HG03469 (cell line): ENCODE results near the gene GNB5.

ENCODE experiments used
- ATAC-seq: cut with Tn5 transposase; IDR thresholded peaks from one replicate; pipeline ENCODE4 v1.9.1; 2021; ENCODE audit warnings: mild to moderate bottlenecking, moderate library complexity, moderate number of reproducible peaks; ENCODE audit not compliant: unreplicated experiment

The GNB5 gene

DNA sequence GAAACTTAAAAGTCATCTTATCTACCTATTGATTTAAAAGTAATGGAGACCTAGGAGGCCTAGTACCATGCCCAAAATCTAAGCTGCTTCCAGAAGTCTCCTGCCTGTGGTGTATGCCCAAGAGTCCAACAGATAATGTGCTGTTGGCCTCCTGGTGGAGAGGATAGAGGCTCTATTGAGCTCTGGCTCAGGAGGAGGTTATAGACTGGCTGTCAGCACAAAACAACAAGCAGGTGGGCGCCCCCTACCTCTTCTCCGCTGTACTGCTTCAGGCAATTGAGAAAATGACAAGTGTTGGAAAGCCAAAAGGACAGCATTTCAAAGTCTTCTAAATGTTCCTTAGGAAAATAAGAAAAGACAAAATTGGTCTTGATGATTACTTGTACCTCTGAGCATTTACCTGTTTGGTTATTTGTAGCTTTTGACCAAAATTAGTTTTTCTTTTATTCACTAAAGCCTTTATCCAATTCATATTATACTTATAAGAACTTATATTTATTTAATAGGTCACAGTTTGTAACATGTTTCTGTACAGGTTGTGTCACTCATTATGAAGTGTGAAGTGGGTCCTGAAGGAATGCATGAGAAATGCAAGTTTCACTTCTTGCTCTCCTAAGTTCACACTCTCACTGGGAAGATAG lies 17.2 kb upstream of the GNB5 start:
- no peak for ATAC-seq

DNA sequence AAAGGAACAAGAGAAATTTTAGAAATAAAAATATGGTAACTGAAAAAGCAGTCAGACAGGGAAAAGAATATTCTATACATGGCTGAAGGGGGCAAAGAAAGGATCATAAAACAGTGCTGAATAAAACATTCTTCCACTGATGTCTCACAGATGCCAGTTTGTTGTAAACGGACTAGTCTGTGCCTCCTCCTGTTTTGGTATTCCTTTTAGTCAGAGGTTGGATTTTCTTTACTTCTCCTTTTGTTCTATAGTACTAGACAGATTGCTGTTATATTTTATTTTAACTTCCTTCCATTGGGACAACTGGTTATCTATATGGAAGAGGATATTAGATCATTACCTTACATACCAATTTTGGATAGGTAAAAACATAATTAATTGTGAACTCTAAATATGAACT lies 16.0 kb upstream of the GNB5 start:
- no peak for ATAC-seq

DNA sequence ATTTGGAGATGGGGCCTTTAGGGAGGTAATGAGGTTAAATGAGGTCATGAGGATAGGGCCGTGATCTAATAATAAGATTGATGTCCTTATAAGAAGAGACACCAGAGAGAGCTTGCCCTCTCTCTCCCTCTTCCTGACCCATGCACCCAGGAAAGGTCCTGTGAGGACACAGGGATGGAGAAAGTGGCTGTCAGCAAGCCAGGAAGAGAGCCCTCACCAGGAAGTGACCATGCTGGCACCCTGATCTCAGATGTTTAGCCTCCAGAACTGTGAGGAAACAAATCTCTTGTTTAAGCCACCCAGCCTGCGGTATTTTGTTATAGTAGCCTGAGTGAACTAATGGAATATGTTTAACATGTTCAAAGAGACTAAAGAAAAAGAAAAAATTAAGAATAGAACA lies 15.3 kb upstream of the GNB5 start:
- no peak for ATAC-seq

DNA sequence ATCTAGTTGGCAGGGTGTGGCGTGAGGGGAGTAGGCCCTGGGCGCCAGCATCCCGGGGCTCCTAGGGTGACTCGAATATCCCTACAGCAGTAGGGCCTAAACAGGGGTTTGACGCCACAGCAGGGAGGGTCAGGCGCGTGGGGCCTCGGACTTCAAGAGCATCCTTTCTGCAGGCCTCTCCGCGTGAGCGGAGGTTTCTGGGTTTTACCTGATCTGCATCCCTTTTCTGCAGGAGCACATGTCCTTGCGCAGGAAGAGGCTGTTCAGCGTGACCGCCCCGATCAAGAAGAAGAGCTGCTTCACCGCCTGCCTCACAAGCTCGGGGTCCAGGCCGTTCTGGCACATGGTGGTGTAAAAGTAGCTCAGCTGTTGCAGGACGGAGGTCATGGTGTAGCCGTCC lies 13.5 kb upstream of the GNB5 start:
- no peak for ATAC-seq

DNA sequence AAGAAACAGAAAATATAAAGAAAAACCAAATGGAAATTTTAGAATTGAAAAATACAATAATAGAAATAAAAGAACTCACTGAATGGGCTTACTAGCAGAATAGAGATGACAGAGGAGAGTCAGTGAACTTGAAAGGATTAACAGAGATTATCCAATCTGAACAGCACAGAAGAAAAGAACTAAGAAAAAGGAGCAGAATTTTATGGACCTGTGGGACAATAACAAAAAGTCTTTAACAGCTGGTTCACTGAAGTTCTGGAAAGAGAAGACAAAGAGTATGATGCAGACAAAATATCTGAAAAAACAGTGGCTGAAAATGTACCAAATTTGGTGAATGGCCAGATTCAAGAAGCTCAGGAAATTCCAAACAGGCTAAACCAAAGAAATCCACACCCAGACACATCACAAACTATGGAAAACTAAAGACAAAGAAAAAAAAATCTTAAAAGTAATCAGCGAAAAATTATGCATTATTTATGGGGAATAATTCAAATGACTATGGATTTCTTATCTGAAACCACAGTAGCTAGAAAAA lies 9.7 kb upstream of the GNB5 start:
- no peak for ATAC-seq

DNA sequence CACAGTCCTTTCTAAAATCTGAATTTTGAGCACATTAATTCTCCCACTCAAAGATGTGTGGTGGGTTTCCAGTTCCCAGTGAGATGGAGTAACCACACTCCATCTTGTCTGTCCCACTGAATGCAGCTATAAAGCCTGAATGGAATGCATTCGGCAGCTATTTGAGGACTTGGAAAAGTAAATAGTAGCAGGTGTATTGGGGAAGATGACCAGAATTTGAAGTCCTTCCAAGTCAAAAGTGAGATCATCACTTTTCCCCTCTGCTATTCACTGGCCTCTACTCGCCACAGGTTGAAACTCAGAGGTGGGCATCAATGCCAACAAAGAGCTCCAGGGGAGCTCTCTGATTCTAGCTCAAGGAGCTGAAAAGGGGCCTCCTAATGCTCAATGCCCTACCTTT lies 8.1 kb upstream of the GNB5 start:
- ATAC-seq: no peak

DNA sequence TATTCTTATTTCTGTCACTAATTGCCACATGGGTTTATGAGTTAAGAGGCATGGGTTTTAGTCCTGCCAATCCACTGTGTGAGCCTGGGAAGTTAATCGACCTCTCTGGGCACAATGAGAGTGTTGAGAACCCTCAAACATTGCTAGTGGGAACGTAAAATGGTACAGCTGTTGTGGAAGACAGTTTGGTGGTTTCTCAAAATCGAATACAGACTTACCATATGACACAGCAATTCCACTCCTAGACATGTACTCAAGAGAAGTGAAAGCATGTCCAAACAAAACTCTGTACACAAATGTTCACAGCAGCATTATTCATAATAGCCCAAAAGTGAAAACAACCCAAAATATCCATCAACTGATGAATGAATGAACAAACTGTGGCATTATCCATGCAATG lies 5.7 kb upstream of the GNB5 start:
- no peak for ATAC-seq

DNA sequence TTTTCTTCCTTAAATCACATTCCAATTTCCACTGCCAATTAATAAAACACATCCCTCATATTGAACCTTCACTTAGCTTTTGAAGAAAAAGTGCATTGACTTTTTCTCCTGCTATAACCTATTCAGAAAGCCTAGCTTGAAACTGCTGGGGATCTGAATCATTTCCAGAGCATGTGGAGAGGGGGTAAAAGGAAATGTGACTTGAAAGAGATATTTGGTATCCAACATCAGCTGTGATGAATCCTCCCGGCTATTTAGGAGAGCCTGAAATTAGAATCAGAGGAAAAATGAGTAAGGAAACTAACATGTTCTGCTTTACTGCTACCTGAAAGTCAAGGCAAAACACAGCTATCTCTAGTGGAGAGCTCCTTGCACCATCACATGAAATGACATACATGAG lies 2.6 kb upstream of the GNB5 start:
- ATAC-seq: no peak

DNA sequence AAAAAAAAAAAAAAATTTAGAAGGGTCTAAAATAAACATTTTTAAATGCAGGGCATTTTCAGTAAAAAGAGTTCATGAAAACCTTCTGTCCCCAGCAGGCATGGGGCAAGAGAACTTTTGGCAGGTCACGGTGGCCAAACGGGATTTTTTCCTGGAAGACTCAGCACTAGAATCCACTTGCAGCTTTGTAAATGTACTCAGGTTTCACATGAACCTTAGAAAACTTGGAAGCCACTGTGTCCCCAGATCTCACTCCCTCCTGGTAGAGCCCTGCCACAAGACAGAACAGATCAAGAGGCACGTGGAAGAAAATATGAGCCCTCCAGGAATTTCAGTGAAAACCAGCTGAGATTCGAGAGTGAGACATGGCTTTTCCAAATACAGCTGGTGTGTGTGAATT lies 2.1 kb upstream of the GNB5 start:
- no peak for ATAC-seq

DNA sequence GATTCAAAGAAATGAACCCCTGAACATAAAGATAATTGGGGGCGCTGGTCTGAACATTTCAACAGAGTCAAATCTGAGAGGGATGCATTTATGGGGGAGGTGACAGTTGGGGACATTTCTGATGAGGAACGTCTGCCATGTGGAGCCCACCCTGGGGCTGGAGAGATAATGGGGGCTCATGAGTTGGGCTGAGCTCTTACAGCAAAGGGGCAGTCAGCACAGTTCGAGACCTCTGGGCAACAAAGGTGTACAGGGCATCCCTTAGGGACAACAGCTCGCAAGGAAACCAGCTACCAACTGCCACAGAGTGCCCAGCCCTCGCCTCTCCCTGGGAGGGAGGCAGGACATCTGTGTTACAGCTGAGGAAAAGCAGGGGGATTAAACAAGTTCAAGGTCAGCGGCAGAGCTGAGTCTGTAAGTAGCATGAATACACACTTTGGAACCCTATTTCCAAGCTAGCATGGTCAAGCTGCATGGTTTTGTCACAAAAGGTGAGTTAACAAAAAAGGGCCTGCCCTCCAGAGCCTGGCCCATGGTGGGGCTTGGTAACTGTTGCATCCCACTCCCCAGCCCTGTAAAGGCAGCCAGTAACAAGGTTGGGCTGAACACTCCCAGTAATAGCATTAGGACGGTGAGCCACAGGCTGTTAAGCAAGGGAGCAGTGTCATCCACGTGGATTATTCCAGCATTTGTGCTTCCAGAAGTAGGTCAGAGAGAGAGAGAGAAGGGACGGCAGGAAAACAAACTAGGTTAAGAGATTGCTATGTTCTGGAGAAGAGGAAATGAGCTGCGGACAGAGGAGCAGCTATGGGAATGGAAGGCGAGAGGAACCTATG lies 4.3 kb downstream of the GNB5 start:
- ATAC-seq: no peak

DNA sequence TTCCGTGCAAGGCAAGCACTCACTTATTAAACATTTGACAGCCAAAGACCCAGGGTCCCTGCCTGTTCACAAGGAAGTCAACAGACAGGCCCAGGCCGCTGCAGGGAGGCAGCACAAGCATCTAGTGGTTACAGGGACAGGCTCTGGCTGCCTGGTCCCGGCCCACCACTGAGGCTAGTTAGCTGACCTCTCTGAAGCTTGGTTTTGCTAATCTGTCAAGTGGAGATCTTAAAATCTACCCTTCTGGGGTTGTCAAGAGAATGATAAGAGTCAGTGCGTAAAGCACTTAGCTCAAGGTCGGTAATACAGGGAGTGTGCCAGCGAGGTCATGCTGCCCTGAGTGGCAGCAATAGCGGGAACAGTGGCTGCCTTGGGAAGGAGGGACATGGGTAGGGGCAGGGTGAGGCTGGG lies 6.0 kb downstream of the GNB5 start:
- no peak for ATAC-seq

DNA sequence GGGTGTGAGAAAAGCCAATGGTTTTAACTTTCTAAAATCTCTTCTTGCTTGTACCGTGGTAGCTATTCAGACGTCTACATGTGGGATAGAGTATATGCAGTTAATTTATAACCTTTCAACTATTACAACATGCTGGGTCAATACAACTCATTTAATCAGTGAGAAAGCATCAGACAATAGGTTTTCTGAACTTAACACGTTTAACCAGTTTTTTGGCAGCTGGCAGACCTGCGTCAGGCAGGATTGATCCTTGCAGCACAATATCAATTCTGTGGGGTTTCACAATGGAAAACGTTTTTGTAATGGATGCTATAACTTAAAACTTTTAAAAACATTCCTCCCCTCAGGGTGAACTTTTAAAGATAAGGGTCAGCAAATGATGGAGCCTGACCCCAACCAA lies 6.5 kb downstream of the GNB5 start:
- ATAC-seq: no peak

DNA sequence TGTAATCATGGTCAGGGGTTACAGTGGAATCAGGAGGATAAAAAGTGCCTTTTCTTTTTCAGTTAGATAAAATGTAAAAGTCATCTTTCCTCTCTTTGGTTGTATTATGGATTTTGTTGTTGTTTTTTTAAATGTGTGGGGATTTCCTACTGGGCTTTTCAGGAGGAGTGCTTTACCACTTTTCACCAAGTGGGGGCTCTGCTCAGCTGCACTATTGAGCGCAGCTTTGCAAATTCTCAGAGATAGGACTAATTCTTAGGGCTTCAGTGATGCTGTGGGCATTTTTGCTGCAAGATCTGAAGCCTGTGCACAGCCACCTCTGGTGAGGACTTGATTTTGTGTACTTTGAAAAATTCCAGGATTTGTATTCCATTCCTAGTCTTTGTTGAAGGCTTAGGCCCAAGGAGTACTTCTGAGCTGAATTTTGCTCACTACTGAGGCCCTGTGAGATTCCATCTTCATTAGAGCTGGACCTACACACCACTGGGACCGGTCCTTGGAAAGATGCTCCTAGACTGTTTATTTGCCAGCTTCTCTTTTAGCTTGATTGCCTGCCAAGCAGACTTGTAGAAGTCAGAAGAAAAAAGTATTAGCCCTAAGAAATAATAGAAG lies 7.5 kb downstream of the GNB5 start:
- ATAC-seq: no peak

DNA sequence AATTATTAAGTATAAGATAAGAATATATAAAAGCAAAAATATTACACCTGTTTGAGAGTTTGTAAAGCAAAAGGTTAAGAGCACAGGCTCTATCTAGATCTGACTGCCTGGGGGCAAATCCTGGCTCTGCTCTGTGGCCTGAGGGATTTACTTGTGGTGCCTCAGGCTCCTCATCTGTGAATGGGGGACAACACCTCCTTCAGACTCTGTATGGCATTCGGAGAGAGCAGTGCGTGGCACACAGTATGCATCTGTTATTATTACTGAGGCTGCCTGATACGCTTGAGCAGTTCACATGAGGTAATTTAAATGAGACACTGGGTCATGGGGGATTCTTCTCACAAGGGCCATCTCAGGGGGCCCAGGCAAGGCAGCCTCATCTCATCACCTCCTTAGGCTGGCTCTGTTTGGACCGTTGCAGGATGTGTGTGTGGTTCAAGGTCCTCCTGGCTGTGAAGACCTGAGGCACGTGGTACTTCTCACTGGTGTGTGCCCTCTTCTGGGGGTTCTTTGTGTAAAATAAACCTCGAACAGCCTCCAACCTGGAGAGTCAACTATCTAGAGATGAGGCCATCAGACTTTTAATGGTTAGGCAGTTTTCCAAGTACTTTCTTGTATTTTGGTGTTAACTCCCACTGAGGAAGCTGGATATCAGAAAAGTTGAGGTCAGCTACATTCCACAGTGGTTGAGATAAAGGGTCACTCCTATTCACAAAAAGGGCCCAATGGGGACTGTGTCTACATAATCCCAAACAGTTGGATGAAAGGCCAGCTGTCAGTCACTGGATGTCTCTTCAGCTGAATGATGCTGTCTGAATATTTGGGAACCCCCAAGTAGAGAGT lies 9.0 kb downstream of the GNB5 start:
- no peak for ATAC-seq

DNA sequence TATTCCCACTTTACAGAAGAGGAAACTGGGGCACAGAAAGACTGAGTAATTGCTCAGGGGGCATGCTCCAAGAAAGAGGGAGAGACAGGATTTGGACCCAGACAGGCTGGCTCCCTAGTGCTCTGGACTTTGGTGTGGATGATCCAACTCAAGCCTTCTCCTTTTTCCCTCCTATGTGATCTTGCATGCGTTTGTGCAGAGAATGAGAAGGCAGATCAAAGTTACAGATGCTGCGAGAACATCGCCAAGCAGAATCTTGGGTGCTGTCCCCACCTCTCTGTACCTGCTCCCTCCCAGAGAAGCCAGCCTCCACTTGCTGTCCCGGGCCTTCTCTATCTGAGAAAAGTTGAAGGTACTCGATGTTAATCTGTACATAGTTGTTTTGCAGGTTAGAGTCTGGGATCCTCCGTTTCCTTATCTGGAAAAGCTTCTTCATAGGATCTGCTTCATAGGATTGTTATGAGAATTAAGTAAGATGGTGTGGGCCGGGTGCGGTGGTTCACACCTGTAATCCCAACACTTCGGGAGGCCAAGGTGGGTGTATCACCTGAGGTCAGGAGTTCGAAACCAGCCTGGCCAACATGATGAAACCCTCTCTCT lies 10.2 kb downstream of the GNB5 start:
- ATAC-seq: no peak

DNA sequence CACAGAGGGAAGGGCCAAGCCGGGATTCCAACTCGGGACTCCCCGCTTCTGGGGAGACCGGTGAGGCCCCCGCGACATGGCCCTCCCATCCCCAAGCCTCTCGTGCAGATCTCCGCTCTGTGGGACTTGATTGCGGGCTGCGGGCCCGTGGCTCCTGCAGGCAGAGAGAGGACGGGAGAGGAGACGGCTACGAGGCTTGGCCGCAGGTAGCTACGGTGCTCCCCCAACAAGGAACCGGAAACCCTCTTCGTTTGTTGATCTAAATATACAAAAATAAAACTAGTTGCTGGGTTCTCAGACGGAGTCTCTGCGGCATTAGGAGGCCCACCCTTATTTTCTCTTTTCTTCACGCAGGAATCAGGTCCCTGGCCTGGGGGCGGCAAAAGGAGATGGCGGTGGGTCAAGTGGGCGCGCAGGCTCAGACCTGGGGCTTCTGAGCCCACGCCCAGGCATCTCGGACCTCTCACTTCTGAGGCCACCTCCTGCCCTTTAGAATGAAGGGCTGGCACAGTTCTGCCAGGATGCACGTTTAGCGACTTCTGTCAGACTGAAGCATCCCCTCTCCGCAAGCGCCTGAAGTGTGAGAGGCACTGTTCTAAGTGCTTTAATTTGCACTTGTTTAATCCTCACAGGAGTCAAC lies 10.9 kb downstream of the GNB5 start:
- peak; percentile 5 for ATAC-seq

DNA sequence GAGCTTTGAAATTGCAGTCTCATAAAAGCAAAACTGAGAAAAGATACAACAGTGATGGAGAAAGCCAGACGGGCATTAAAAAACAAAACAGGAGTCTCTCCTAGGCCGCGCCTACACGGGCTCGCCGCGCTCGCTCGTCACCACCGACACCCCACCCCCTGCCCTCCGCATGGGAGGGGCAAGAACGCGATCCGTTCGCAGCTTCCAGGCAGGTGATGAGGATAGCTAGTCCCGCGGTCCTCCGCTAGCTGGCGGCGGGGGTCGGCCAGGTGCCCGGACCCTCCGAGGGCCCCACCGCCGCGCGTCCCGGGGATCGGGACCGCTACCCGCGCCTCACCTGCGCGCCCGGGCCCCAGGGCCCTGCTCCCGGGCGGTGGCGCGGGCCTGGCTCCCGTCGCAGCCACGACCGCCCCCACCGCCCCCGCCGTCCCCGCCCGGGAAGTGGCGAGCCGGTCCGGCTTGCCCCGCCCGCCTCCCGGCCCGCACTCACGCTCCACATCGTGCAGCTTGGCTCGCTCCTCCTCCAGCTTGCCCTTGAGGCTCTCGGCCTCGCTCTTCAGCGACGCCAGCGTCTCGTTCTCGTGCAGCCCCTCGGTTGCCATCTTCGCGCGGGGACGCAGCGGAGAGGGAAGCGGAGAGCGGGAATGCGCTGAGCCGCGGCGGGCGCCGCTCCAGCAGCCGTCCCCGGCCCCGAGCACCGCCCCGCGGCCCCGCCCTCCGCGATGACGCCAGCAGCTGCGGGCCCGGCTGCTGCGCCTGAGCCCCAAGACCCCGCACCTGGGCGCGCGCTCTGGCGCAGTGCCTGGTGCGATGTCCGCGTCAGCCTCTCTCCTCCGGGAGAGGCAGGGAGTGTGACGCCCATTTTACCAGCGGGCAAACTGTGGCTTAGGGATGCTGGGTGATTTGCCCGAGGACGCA lies 11.7 kb downstream of the GNB5 start:
- peak; percentile 81 for ATAC-seq

DNA sequence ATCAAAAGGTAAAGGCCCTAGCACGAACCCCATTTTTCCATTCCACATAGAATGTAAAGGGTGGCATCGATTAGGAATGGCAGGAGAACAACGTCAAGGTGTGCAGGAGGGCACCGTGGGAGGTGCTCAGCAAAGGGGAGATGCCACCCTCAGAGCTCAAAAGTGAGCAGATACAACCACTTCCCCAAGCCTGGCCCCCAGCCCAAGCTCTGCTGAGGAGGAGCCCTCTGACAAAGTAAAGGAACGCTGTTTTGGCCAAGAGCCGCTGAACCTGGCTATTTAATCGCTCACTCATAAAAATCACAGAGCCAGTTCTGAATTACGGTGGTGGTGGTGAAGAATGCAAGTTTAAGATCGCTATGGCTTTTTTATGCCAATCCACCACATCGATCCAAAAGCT lies 12.4 kb downstream of the GNB5 start:
- no peak for ATAC-seq

DNA sequence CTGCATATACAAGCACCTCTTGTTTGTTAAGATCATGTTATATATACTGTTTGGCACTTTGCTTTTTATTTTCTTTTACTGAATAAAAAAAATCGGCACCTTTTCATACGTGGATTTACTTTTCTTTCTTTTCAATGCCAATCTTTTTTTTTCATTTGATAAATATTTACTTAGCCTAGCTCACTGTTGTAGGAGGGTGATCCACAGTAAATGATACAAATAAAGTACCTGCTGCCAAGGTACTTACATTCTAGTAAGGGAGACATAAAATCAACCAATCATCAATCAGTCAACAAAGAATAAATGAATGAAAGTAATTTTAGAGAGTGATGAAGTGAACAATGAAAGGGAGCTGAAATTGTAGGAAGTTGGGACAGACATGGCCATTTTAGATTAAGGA lies 18.3 kb downstream of the GNB5 start:
- ATAC-seq: no peak
